ENCODE measurements around the gene ARHGAP27.
"Not testable (repeated sequence)": the region's sequence is repeated elsewhere in the genome, so short reads cannot be mapped to it uniquely, and the experiment has no call there.

GRCh38 chr17:45448066-45448465 lies 15.4 kb upstream of the ARHGAP27 start:
- TF ChIP-seq CTCF, EZH2, EZH2phosphoT487 (IDR thresholded peaks at IDR 0.05): not testable (repeated sequence)
